Upper lobe of left lung (tissue), 6 donors: ENCODE data around the gene SDK1. TPM values are rescaled to one million over a fixed set of nuclear protein-coding genes. Genes with fewer than 3 reads are reported as not detected.

Experiments used
- ATAC-seq, 2 donors: fragments of 200-7000 bp; cut with Tn5 transposase; one replicate each; pipeline ENCODE4 v1.9.1; 2022; ENCODE audit warnings: mild to moderate bottlenecking in 2 of 2, moderate library complexity in 2 of 2; ENCODE audit not compliant: low FRiP score in 2 of 2
- DNase-seq, 2 donors: peaks; one replicate each; pipeline ENCODE4 v3.0.0-alpha.2; 2019 to 2020
- H3K27ac ChIP-seq, 4 donors: fragments of 200-600 bp; sonication (generic); one replicate each; pipeline ENCODE4 v1.5.1; 2016 to 2019
- H3K27me3 ChIP-seq, 4 donors: fragments of 200-600 bp; sonication (generic); one replicate each; pipeline ENCODE4 v1.5.1; 2017 to 2019
- H3K36me3 ChIP-seq, 4 donors: fragments of 200-600 bp; sonication (generic); one replicate each; pipeline ENCODE4 v1.5.1; 2016 to 2019
- H3K4me1 ChIP-seq, 4 donors: fragments of 200-600 bp; sonication (generic); one replicate each; pipeline ENCODE4 v1.5.1; 2018 to 2019
- H3K4me3 ChIP-seq, 4 donors: fragments of 200-600 bp; sonication (generic); one replicate each; pipeline ENCODE4 v1.5.1; 2017 to 2019; ENCODE audit warnings: mild to moderate bottlenecking in 2 of 4, moderate library complexity in 1 of 4
- H3K9me3 ChIP-seq, 4 donors: fragments of 200-600 bp; sonication (generic); one replicate each; pipeline ENCODE4 v1.5.1; 2018 to 2019
- EP300 ChIP-seq, 4 donors: sonication (generic); formaldehyde crosslinking; IDR thresholded peaks; one replicate each; pipeline ENCODE4 v1.5.1; 2017; ENCODE audit warnings: antibody characterized with exemption in 4 of 4, control low read depth in 2 of 4
- POLR2A ChIP-seq, 4 donors: fragments of 450-650 bp; IDR thresholded peaks; one replicate each; pipeline ENCODE4 v1.5.1; 2016 to 2017; ENCODE audit warnings: antibody characterized with exemption in 4 of 4, mild to moderate bottlenecking in 2 of 4
- POLR2AphosphoS5 ChIP-seq, 2 donors: sonication (generic); formaldehyde crosslinking; IDR thresholded peaks; one replicate each; pipeline ENCODE4 v1.5.1; 2017; ENCODE audit warnings: antibody characterized with exemption in 2 of 2
- WGBS, 2 donors: methylation state at CpG; one replicate each; pipeline ENCODE4 v1.1.5; 2017 to 2018; 5-methylcytosine and 5-hydroxymethylcytosine counted together
- total RNA-seq, 6 donors: library from RNA; depleted of rRNA in 4 of 6; stranded (reverse); fragments of >200 nt in 4 of 6; gene quantifications; one replicate each; pipeline versions ENCODE4 v1.1.0 to v1.2.1, GENCODE V29; 2016 to 2021
- TF ChIP-seq, protein P1 (sequence below), 6 experiments: fragments of 450-650 bp in 4 of 6; fragments of 200-600 bp in 2 of 6; sonication (generic) in 2 of 6; IDR thresholded peaks; one replicate each; pipeline ENCODE4 v1.5.1; 2016 to 2019; ENCODE audit warnings: antibody characterized with exemption in 6 of 6
- donor health status: DM: no; HTN: no; CAD: no; lungs with moderate emphysema.
- donor health status: DM: no; HTN: yes; CAD: no; lungs with severe emphysema.

The SDK1 gene
- total RNA-seq, 6 donors from 2014 or later: 9.3 to 90.1 (median 11.8) TPM

DNA sequence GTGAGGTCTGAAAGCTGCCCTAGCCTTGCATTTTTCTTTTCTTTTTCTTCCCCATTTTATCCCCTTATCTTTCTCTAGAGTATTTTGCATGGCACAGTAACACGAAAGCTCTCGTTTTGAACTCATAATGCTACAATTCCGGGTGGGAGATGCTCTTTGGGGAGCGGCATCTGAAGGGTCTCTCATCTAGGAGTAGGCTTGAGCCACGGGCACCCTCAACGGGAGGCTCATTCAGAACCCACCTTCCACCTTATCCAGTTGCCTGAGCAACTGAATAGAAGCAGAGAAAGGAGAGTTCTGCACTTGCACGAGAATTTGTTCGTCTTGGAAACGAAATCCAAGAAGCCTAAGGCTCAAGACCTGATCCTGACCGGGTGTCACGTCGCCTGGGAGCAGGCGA, 777.5 kb downstream of the SDK1 start:
- Histone ChIP-seq H3K9me3 (no peaks in the 10 kb centered on the region), H3K4me1 (no peaks in the 10 kb centered on the region), H3K4me3 (no peak overlapping the region), H3K36me3 (no peaks in the 10 kb centered on the region), H3K27me3 (no peaks in the 10 kb centered on the region), H3K27ac (no peak overlapping the region)
- TF ChIP-seq, protein P1, sequence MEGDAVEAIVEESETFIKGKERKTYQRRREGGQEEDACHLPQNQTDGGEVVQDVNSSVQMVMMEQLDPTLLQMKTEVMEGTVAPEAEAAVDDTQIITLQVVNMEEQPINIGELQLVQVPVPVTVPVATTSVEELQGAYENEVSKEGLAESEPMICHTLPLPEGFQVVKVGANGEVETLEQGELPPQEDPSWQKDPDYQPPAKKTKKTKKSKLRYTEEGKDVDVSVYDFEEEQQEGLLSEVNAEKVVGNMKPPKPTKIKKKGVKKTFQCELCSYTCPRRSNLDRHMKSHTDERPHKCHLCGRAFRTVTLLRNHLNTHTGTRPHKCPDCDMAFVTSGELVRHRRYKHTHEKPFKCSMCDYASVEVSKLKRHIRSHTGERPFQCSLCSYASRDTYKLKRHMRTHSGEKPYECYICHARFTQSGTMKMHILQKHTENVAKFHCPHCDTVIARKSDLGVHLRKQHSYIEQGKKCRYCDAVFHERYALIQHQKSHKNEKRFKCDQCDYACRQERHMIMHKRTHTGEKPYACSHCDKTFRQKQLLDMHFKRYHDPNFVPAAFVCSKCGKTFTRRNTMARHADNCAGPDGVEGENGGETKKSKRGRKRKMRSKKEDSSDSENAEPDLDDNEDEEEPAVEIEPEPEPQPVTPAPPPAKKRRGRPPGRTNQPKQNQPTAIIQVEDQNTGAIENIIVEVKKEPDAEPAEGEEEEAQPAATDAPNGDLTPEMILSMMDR (IDR thresholded peaks at IDR 0.05): no peak
- no peak for TF ChIP-seq POLR2A (IDR thresholded peaks at IDR 0.05)
- TF ChIP-seq POLR2AphosphoS5 (IDR thresholded peaks at IDR 0.05): no peak
- no peak for TF ChIP-seq EP300 (IDR thresholded peaks at IDR 0.05)
- ATAC-seq (no peak), DNase-seq (no peak)
- WGBS, 2 donors: 77 to 89% methylated on average over 13 of the region's 13 CpGs

DNA sequence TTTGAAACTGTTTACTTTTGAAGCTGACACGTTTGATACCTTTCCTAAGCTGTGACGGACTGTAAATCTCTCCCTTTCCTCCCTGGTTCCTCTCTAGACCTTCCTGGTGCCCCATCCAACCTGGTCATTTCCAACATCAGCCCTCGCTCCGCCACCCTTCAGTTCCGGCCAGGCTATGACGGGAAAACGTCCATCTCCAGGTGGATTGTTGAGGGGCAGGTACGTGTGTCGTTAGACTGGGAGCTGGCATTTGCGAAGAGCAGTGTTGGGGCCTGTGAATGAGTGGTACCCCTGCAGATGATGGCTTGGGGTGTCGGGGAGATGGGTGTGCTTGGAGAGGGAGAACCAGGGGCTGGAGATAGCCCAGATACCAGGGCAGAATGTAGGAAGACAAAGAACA, 778.3 kb downstream of the SDK1 start:
- ATAC-seq (no peak), DNase-seq (peak in 1 of 2 donors; percentile 10)
- Histone ChIP-seq H3K4me1 (no peaks in the 10 kb centered on the region), H3K36me3 (no peaks in the 10 kb centered on the region), H3K9me3 (no peaks in the 10 kb centered on the region), H3K27ac (no peak overlapping the region), H3K27me3 (no peaks in the 10 kb centered on the region), H3K4me3 (no peak overlapping the region)
- WGBS, 2 donors: 91% methylated on average over 11 of the region's 11 CpGs
- TF ChIP-seq POLR2AphosphoS5 (IDR thresholded peaks at IDR 0.05): no peak
- TF ChIP-seq POLR2A (IDR thresholded peaks at IDR 0.05): no peak
- no peak for TF ChIP-seq EP300 (IDR thresholded peaks at IDR 0.05)
- TF ChIP-seq, protein P1 (IDR thresholded peaks at IDR 0.05): no peak

DNA sequence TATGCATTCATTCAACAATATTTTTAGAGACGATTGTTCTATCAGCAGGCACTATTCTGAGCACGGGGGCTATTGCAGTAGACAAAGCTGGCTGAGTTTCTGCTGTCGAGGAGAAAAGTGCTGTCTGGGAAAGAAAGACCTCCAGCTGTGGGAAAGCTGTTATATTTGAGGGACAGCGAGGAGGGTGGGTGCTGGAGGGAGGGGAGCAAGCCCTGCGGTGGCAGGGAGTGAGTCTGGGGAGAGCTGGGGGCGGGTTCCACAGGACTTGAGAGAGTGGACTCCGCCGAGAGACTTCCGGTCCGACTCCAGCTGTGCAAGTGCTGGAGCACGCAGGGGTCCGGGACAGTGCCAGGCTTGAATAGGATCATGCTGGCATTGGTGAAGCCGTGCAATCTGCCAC, 778.9 kb downstream of the SDK1 start:
- 77 to 82% methylated on average over 13 of the region's 13 CpGs for WGBS, 2 donors
- Histone ChIP-seq H3K4me3 (no peak overlapping the region), H3K27me3 (no peaks in the 10 kb centered on the region), H3K36me3 (no peaks in the 10 kb centered on the region), H3K27ac (no peak overlapping the region), H3K9me3 (no peaks in the 10 kb centered on the region), H3K4me1 (no peaks in the 10 kb centered on the region)
- DNase-seq: peak in 1 of 2 donors; percentile 18
- TF ChIP-seq POLR2AphosphoS5 (IDR thresholded peaks at IDR 0.05) (no peak), EP300 (IDR thresholded peaks at IDR 0.05) (no peak)
- peak in 1 of 2 donors; percentile 47 for ATAC-seq

DNA sequence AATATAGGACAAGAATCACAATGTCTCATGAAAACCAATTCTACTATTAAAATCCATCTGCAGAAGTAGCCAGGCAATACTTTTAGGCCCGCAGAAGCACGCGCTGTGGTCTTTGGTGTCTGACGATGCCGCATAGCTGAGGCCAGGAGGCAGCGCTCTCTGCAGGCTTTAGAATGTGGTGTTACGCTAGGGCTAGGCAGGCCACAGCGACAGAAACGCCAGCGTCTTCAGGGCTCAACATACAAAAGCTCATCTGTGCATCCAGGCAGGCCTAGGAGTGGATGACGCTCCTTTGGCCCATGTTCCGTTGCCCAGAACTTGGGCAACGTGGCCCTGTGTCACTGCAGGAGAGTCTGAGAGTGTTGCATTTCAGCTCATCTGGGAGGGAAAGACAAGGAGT, 779.9 kb downstream of the SDK1 start:
- Histone ChIP-seq H3K27me3 (no peaks in the 10 kb centered on the region), H3K36me3 (no peaks in the 10 kb centered on the region), H3K27ac (no peak overlapping the region), H3K9me3 (no peaks in the 10 kb centered on the region), H3K4me3 (no peak overlapping the region), H3K4me1 (no peaks in the 10 kb centered on the region)
- peak in 1 of 2 donors; percentile 1 for DNase-seq
- TF ChIP-seq, protein P1 (IDR thresholded peaks at IDR 0.05): no peak
- TF ChIP-seq POLR2A (IDR thresholded peaks at IDR 0.05) (no peak), EP300 (IDR thresholded peaks at IDR 0.05) (no peak), POLR2AphosphoS5 (IDR thresholded peaks at IDR 0.05) (no peak)
- WGBS, 2 donors: 90 to 91% methylated on average over 13 of the region's 13 CpGs
- ATAC-seq: no peak

DNA sequence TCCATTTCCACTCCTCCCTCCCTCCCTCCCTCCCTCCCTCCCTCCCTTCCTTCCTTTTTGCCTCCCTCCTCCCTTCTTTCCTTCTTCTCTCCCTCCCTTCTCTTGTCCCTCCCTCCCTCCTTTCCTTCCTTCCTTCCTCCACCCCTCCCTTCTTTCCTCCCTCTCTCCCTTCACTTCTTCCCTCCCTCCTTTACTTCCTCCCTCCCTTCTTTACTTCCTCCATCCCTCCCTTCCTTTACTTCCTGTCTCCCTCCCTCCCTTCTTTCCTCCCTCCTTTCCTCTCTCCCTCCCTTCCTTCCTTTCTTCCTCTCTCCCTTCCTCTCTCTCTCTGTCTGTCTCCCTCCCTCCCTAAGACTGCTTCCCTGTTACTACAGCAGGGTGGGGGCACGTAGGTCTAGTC, 782.5 kb downstream of the SDK1 start:
- H3K4me3 ChIP-seq: no peak overlapping the region
- ATAC-seq: no peak
- H3K36me3 ChIP-seq: no peaks in the 10 kb centered on the region
- TF ChIP-seq POLR2A (IDR thresholded peaks at IDR 0.05): no peak
- no peak for TF ChIP-seq POLR2AphosphoS5 (IDR thresholded peaks at IDR 0.05)
- TF ChIP-seq, protein P1 (IDR thresholded peaks at IDR 0.05): no peak
- TF ChIP-seq EP300 (IDR thresholded peaks at IDR 0.05): no peak
- no peaks in the 10 kb centered on the region for H3K27me3 ChIP-seq
- 81 to 88% methylated on average over 1 of the region's 1 CpG for WGBS, 2 donors
- no peak for DNase-seq
- H3K27ac ChIP-seq: no peak overlapping the region
- no peaks in the 10 kb centered on the region for H3K4me1 ChIP-seq
- no peaks in the 10 kb centered on the region for H3K9me3 ChIP-seq
